ENCODE data around the gene ZNF557. TPM values are rescaled to one million over a fixed set of nuclear protein-coding genes. Genes with fewer than 3 reads are reported as not detected.

ZNF557 gene
- total RNA-seq, 1 experiment from 2014 or later, result 14.1 TPM

DNA sequence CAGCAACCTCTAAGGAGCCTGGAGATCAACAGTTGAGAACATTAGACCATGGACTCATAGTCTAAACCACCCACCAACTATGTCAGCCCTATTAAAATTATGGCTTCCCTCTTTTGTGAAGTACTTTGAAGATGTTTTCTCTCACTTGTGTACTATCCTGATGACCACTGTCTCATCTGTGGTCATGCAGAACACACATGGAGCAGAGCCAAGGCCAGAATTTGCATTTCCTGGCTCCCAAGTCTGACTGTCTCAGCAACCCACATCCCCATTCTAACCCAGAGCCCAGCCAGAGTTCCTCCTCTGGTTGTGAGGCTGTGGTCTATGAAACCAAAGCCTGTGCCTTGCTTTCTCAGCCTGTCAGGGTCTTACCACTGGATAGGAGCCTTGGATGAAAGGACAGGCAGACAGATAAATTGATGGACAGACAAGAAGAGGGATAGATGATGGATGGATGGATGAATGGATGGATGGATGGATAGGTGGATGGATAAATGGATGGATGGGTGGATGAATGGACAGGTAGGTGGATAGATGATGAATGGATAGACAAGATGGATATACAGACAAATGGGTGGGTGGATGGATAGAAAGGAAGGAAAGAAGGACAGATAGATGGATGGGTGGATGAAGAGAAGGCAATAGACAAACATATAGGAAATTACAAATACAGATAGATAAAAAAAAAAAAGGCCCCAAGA, 35.4 kb downstream of the ZNF557 start:
- Histone ChIP-seq H3K27me3 (replicated peaks; ENCODE audit: insufficient read depth, low read depth, low read length, poor library complexity) (no peaks in the 10 kb centered on the region), H3K36me3 (ENCODE audit: insufficient read depth, low read length, poor library complexity, severe bottlenecking) (no peaks in the 10 kb centered on the region), H3K4me3 (ENCODE audit: low read depth, low read length, poor library complexity, severe bottlenecking) (no peak overlapping the region), H3K27ac (ENCODE audit: low read depth, low read length, poor library complexity, severe bottlenecking) (no peak overlapping the region), H3K4me1 (ENCODE audit: insufficient read depth, low read length, poor library complexity, severe bottlenecking) (peaks cover under 1% of the 10 kb centered on the region), H3K9me3 (ENCODE audit: low read depth, low read length, poor library complexity, severe bottlenecking) (no peaks in the 10 kb centered on the region)
- CTCF ChIA-PET, result no interaction called here
- intact Hi-C loops (cut with micrococcal nuclease; ENCODE audit: unreplicated experiment), result loop anchor here (5.0 kb wide), 2 partner anchors 277 to 697 kb away; no protein-coding TSS in a partner anchor
- DNase-seq (ENCODE audit: low spot score), result no peak
- POLR2A ChIA-PET (ENCODE audit: low non-redundant PET), result no interaction called here
- no TSS peak for BruUV-seq (replicated peaks)
- TF ChIP-seq, protein P1, sequence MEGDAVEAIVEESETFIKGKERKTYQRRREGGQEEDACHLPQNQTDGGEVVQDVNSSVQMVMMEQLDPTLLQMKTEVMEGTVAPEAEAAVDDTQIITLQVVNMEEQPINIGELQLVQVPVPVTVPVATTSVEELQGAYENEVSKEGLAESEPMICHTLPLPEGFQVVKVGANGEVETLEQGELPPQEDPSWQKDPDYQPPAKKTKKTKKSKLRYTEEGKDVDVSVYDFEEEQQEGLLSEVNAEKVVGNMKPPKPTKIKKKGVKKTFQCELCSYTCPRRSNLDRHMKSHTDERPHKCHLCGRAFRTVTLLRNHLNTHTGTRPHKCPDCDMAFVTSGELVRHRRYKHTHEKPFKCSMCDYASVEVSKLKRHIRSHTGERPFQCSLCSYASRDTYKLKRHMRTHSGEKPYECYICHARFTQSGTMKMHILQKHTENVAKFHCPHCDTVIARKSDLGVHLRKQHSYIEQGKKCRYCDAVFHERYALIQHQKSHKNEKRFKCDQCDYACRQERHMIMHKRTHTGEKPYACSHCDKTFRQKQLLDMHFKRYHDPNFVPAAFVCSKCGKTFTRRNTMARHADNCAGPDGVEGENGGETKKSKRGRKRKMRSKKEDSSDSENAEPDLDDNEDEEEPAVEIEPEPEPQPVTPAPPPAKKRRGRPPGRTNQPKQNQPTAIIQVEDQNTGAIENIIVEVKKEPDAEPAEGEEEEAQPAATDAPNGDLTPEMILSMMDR (conservative IDR thresholded peaks at IDR 0.05; ENCODE audit: low read depth, low read length), result no peak
- TF ChIP-seq EZH2 (IDR thresholded peaks at IDR 0.05; ENCODE audit: borderline replicate concordance, low read depth, low read length, poor library complexity, severe bottlenecking), result no peak

DNA sequence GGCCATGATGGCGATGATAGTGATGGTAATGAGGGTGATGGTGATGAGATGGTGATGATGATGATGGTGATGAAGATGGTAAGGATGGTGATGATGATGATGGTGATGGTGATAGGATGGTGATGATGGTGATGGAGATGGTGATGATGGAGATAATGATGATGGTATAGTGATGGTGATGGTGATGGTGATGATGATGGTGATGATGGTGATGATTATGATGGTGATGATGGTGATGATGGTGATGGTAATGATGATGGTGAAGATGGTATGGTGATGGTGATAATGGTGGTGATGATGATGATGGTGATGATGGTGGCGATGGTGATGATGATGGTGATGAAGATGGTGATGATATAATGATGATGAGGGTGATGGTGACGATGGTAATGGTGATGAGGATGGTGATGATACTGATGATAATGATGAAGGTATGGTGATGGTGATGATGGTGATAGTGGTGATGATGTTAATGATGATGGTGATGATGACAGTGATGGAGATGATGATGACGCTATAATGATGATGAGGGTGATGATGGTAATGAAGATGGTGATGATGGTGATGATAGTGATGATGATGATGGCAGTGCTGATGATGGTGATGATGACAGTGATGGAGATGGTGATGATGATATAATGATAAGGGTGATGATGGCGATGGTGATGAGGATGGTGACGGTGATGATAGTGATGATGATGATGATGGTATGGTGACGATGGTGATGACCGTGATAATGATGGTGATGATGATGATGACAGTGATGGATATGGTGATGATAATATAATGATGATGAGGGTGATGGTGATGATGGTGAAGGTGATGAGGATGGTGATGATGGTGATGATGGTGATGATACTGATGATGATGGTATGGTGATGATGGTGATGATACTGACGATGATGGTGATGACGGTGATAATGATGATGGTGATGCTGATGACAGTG, 37.5 kb downstream of the ZNF557 start:
- Histone ChIP-seq H3K27ac (ENCODE audit: low read depth, low read length, poor library complexity, severe bottlenecking) (no peak overlapping the region), H3K36me3 (ENCODE audit: insufficient read depth, low read length, poor library complexity, severe bottlenecking) (no peaks in the 10 kb centered on the region), H3K27me3 (replicated peaks; ENCODE audit: insufficient read depth, low read depth, low read length, poor library complexity) (no peaks in the 10 kb centered on the region), H3K9me3 (ENCODE audit: low read depth, low read length, poor library complexity, severe bottlenecking) (no peaks in the 10 kb centered on the region), H3K4me3 (ENCODE audit: low read depth, low read length, poor library complexity, severe bottlenecking) (no peak overlapping the region), H3K4me1 (ENCODE audit: insufficient read depth, low read length, poor library complexity, severe bottlenecking) (no peaks in the 10 kb centered on the region)
- no peak for TF ChIP-seq EZH2 (IDR thresholded peaks at IDR 0.05; ENCODE audit: borderline replicate concordance, low read depth, low read length, poor library complexity, severe bottlenecking)
- TF ChIP-seq, protein P1 (conservative IDR thresholded peaks at IDR 0.05; ENCODE audit: low read depth, low read length), result no peak
- intact Hi-C loops (cut with micrococcal nuclease; ENCODE audit: unreplicated experiment), result no loop called here
- DNase-seq (ENCODE audit: low spot score), result no peak
- POLR2A ChIA-PET (ENCODE audit: low non-redundant PET), result no interaction called here
- CTCF ChIA-PET, result no interaction called here
- no TSS peak for BruUV-seq (replicated peaks)

DNA sequence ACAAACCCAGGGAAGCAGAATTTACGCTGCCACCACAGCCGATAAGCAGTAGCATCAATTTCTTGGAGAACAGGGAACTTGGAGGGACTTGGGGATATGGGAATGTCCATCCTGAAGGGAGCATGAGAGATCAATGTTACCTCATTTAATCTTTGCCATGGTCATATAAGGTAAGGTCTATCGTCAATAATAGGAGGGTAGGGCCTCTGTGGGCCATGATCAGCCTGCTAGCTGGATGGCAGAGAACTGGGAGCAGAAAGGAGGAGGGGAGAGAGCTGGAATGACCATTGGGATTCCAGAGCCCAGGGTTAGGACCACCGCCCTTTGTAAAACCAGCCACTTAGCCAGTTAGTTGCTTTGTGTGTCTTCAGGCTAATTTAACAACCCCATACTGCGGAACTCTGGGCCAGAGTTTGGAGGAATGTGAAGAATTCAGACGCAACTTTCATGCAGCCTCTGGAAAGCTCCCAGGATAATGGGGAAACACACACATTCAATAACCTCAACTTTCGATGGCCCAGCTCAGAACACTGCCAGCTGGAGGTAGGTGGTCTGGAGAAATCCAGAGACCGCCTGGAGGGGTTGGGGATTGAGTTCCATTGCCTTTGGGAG, 40.3 kb downstream of the ZNF557 start:
- H3K4me1 ChIP-seq (ENCODE audit: insufficient read depth, low read length, poor library complexity, severe bottlenecking), result no peaks in the 10 kb centered on the region
- TF ChIP-seq, protein P1 (conservative IDR thresholded peaks at IDR 0.05; ENCODE audit: low read depth, low read length), result no peak
- no peak for TF ChIP-seq EZH2 (IDR thresholded peaks at IDR 0.05; ENCODE audit: borderline replicate concordance, low read depth, low read length, poor library complexity, severe bottlenecking)
- no peak for DNase-seq (ENCODE audit: low spot score)
- no peak overlapping the region for H3K4me3 ChIP-seq (ENCODE audit: low read depth, low read length, poor library complexity, severe bottlenecking)
- H3K27me3 ChIP-seq (replicated peaks; ENCODE audit: insufficient read depth, low read depth, low read length, poor library complexity), result no peaks in the 10 kb centered on the region
- no TSS peak for BruUV-seq (replicated peaks)
- ChIA-PET POLR2A (ENCODE audit: low non-redundant PET) (no interaction called here), CTCF (no interaction called here)
- H3K36me3 ChIP-seq (ENCODE audit: insufficient read depth, low read length, poor library complexity, severe bottlenecking), result no peaks in the 10 kb centered on the region
- H3K27ac ChIP-seq (ENCODE audit: low read depth, low read length, poor library complexity, severe bottlenecking), result no peak overlapping the region
- no peaks in the 10 kb centered on the region for H3K9me3 ChIP-seq (ENCODE audit: low read depth, low read length, poor library complexity, severe bottlenecking)
- intact Hi-C loops (cut with micrococcal nuclease; ENCODE audit: unreplicated experiment), result no loop called here
